OCI-LY7 (cell line): ENCODE results near the gene OBSL1. TPM values are rescaled to one million over a fixed set of nuclear protein-coding genes. Genes with fewer than 3 reads are reported as not detected.

ENCODE experiments used
- BruUV-seq: library from RNA; stranded (reverse); fragments of 400-500 nt; replicated peaks from 2 replicates; lab custom pipeline; 2021; lab: Mats Ljungman, UMichigan
- CTCF ChIA-PET: fragments of 300-600 bp; sonication (Branson Sonifier 250); formaldehyde crosslinking; loops from one replicate; lab custom pipeline; 2022; ENCODE audit warnings: antibody characterized with exemption; ENCODE audit not compliant: unreplicated experiment; lab: Charles Lee
- POLR2A ChIA-PET: fragments of 300-600 bp; sonication (Branson Sonifier 250); formaldehyde crosslinking; loops from one replicate; lab custom pipeline; 2022; ENCODE audit warnings: antibody characterized with exemption; lab: Charles Lee
- DNase-seq: peaks from one replicate; pipeline ENCODE4 v3.0.0-alpha.2; 2015; ENCODE audit warnings: low spot score
- H2AFZ ChIP-seq: fragments of 200-600 bp; sonication (generic), shearing (Covaris generic); 2 replicates; pipeline ENCODE4 v1.6.1; 2014; ENCODE audit warnings: mild to moderate bottlenecking, antibody characterized with exemption, low read length, moderate library complexity
- H3K27ac ChIP-seq: fragments of 200-600 bp; sonication (generic); 2 replicates; pipeline ENCODE4 v1.5.1; 2014; ENCODE audit warnings: mixed run types, low read depth, mild to moderate bottlenecking, moderate library complexity, low read length, inconsistent platforms; ENCODE audit not compliant: poor library complexity, severe bottlenecking
- H3K36me3 ChIP-seq: fragments of 200-600 bp; sonication (generic); 2 replicates; pipeline ENCODE4 v1.6.1; 2014; ENCODE audit warnings: mild to moderate bottlenecking, antibody characterized with exemption, low read length, moderate library complexity, mixed read lengths; ENCODE audit not compliant: insufficient read depth
- H3K4me1 ChIP-seq: fragments of 200-600 bp; sonication (generic); 2 replicates; pipeline ENCODE4 v1.5.1; 2014; ENCODE audit warnings: mild to moderate bottlenecking, low read length; ENCODE audit not compliant: insufficient read depth, poor library complexity, severe bottlenecking
- H3K4me2 ChIP-seq: fragments of 200-600 bp; sonication (generic); 2 replicates; pipeline ENCODE4 v1.6.1; 2014; ENCODE audit warnings: mild to moderate bottlenecking, low read length
- H3K4me3 ChIP-seq: fragments of 200-600 bp; sonication (generic); 2 replicates; pipeline ENCODE4 v1.5.1; 2014; ENCODE audit warnings: mild to moderate bottlenecking, low read depth, low read length; ENCODE audit not compliant: poor library complexity, severe bottlenecking
- H3K79me2 ChIP-seq: fragments of 200-600 bp; sonication (generic); 2 replicates; pipeline ENCODE4 v1.6.1; 2016; ENCODE audit warnings: low read depth, mild to moderate bottlenecking, low read length, moderate library complexity, mixed read lengths; ENCODE audit not compliant: insufficient read depth
- H3K9me2 ChIP-seq: fragments of 200-600 bp; sonication (generic); 2 replicates; pipeline ENCODE4 v1.6.1; 2016; ENCODE audit warnings: mild to moderate bottlenecking, low read length, mixed read lengths; ENCODE audit not compliant: insufficient read depth
- H3K9me3 ChIP-seq: fragments of 200-600 bp; sonication (generic); 2 replicates; pipeline ENCODE4 v1.6.1; 2014; ENCODE audit warnings: mild to moderate bottlenecking, mixed run types, low read length, mixed read lengths
- H4K20me1 ChIP-seq: fragments of 200-600 bp; sonication (generic); 2 replicates; pipeline ENCODE4 v1.6.1; 2014; ENCODE audit warnings: mild to moderate bottlenecking, antibody characterized with exemption, low read length, moderate library complexity, mixed read lengths; ENCODE audit not compliant: insufficient read depth
- EZH2phosphoT487 ChIP-seq: fragments of 200-600 bp; sonication (generic); IDR thresholded peaks from 2 replicates; pipeline ENCODE4 v1.6.1; 2018; ENCODE audit warnings: low read depth, borderline replicate concordance, mild to moderate bottlenecking, mixed run types, antibody characterized with exemption, low read length, moderate library complexity, mixed read lengths
- intact Hi-C: fragments of 100-400 bp; cut with micrococcal nuclease; formaldehyde crosslinking; loops from one replicate; pipeline ENCODE4 v1.10.0; 2022; ENCODE audit not compliant: unreplicated experiment
- total RNA-seq, 2 experiments: library from RNA; depleted of rRNA in 1 of 2; stranded (reverse); fragments of >200 nt in 1 of 2; shearing (Covaris generic) in 1 of 2; gene quantifications; 2 replicates each; pipeline ENCODE4 v1.2.3, GENCODE V29; 2014 to 2022
- TF ChIP-seq, protein P1 (sequence below): fragments of 200-600 bp; sonication (generic); conservative IDR thresholded peaks from 2 replicates; pipeline ENCODE4 v1.5.1; 2014; ENCODE audit warnings: mild to moderate bottlenecking, antibody characterized with exemption, low read length, moderate library complexity, mixed read lengths

Gene OBSL1
- total RNA-seq, 2 experiments from 2014 or later: 0.25 TPM; not detected in 1

DNA sequence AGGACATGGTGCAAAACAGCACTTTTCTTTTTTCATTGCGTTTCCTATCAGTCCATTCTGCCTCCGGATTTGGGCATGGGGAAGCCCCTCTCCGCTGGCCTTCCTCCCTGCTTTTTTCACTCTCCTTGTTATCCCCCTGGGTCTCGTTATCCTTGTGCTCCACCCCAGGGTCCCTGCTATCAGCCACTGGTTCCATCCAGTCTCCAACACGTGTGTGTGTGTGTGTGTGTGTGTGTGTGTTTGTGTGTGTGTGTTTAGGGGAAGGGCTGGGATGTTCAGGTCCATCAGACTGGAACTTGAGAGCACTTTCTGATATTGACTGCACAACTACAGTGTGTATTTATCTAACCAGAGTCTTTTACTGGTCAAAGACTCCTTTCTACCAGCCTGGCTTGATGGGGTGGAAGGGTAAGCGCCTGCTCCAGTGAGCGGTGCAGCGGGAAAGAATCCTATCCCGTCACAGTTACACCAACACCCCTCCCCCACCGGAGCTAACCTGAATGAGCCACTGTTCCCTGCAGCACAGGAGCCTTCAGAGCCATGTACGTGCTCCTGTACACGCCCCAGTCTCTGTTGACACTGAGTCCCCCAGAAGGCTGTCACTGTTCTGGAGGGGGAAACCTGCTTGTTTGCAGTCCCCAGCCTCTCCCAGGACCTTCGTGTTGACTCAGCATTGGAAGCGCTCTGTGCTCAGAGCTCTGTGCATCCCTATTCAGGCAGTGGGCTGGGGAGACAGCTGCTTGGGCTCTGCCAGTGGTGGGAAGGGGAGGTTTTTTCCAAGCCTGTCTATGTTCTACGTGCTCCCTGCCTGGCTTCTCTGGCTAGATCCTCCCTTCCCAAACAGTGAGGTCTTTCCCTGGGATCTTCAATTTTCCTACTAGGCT is 5.4 kb upstream of the OBSL1 start:
- H3K4me2 ChIP-seq: no peak overlapping the region
- CTCF ChIA-PET: no interaction called here
- no peak overlapping the region for H3K27ac ChIP-seq

DNA sequence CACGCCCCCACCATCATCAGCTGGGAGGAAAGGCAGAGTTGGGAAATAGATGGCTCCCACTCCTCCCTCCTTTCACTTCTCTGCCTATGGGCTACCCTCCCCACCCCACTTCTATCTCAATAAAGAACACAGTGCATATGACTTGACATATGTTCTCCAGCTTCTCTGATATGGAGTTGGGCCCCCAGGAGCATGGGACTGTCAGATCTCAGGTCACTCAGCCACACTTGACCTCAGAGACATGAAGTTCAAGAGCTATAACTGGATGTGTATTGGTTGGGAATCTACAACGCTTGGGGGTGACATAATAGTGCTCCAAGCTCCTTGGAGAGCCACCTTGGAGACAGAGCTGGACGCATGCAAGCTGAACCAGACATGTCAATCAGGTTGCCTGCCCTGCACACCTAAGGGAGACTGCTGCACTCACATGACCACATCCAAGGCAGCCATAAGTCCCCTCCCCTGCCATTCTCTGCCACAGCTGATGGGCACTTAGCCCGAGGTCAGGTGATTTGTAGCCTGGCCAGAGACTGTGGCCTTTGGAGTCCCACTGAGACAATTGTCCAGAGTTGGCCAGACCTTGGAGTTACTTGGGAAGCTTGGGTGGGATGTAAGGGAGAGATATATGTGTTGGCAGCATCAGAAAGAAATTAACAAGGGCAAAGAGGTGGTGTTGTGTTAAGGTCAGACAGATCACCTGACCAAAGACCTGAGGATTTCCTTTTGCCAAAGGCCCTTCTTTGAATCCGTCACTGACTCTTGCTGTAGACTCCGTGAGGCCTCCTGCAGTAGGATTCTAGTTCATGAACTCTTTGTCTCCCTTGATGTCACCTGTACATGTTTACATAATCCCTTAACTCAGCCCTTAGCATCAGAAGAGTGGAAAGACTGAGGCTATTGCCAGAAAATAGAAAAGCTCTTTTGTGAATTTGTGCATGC is 4.5 kb upstream of the OBSL1 start:
- ChIA-PET CTCF (no interaction called here), POLR2A (no interaction called here)
- no peaks in the 10 kb centered on the region for H3K9me2 ChIP-seq
- no peak overlapping the region for H3K4me3 ChIP-seq
- no peak overlapping the region for H3K4me2 ChIP-seq
- H4K20me1 ChIP-seq: no peaks in the 10 kb centered on the region
- no peaks in the 10 kb centered on the region for H3K36me3 ChIP-seq
- intact Hi-C loops: no loop called here
- H3K4me1 ChIP-seq: no peaks in the 10 kb centered on the region
- DNase-seq: no peak
- no TSS peak for BruUV-seq
- no peaks in the 10 kb centered on the region for H3K9me3 ChIP-seq
- H3K79me2 ChIP-seq: no peaks in the 10 kb centered on the region
- no peak overlapping the region for H2AFZ ChIP-seq
- H3K27ac ChIP-seq: no peak overlapping the region
- TF ChIP-seq EZH2phosphoT487: no peak
- TF ChIP-seq, protein P1, sequence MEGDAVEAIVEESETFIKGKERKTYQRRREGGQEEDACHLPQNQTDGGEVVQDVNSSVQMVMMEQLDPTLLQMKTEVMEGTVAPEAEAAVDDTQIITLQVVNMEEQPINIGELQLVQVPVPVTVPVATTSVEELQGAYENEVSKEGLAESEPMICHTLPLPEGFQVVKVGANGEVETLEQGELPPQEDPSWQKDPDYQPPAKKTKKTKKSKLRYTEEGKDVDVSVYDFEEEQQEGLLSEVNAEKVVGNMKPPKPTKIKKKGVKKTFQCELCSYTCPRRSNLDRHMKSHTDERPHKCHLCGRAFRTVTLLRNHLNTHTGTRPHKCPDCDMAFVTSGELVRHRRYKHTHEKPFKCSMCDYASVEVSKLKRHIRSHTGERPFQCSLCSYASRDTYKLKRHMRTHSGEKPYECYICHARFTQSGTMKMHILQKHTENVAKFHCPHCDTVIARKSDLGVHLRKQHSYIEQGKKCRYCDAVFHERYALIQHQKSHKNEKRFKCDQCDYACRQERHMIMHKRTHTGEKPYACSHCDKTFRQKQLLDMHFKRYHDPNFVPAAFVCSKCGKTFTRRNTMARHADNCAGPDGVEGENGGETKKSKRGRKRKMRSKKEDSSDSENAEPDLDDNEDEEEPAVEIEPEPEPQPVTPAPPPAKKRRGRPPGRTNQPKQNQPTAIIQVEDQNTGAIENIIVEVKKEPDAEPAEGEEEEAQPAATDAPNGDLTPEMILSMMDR: no peak

More for the DNA sequence above, 5.4 kb upstream of the OBSL1 start:
- no peaks in the 10 kb centered on the region for H3K36me3 ChIP-seq
- no TSS peak for BruUV-seq
- H3K9me2 ChIP-seq: no peaks in the 10 kb centered on the region
- H3K4me3 ChIP-seq: no peak overlapping the region
- no peaks in the 10 kb centered on the region for H3K9me3 ChIP-seq
- H4K20me1 ChIP-seq: no peaks in the 10 kb centered on the region
- DNase-seq: no peak
- H2AFZ ChIP-seq: no peak overlapping the region
- TF ChIP-seq, protein P1: no peak
- TF ChIP-seq EZH2phosphoT487: no peak
- intact Hi-C loops: no loop called here
- H3K79me2 ChIP-seq: no peaks in the 10 kb centered on the region
- no peaks in the 10 kb centered on the region for H3K4me1 ChIP-seq
- POLR2A ChIA-PET: interaction anchor here (0.6 kb wide), 1 partner anchor 41 kb away, joined by 3 read pairs; no protein-coding TSS in a partner anchor
